Measurements from ENCODE around the gene CLMP. TPM values are rescaled to one million over a fixed set of nuclear protein-coding genes. Genes with fewer than 3 reads are reported as not detected.

Gene CLMP
- total and polyA plus RNA-seq, 2 experiments from 2014 or later, result 7.1 to 18.4 TPM

DNA sequence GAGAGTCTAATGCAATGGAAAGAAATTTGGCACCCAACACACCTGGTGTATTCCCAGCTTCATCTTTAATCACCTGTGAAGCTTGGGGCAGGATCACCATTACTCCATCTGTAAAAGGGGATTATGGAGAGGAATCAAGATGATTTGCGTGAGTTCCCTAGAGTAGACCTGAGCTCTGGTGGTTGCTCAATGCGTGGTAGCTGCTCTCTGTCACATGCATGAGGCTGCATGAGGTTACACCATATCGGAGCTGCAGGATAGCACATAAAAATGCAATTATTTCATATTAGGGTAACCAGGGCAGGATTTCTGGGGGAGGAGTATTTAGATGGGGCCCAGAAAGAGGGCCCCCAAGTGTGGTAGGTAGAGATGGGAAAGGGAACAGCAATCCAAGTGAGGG lies 35.3 kb upstream of the CLMP start:
- Histone ChIP-seq H3K4me1 (ENCODE audit: insufficient read depth) (peaks cover 20% of the 10 kb centered on the region), H3K4me2 (no peak overlapping the region), H3K27me3 (ENCODE audit: insufficient read depth) (no peaks in the 10 kb centered on the region), H3K4me3 (no peak overlapping the region), H2AFZ (0 out of 2 replicates have a peak overlapping the region, but pooled peaks have one; percentile 35), H3K79me2 (replicated peaks; ENCODE audit: insufficient read depth) (no peaks in the 10 kb centered on the region), H3K27ac (ENCODE audit: low read depth) (no peak overlapping the region), H3K9me2 (ENCODE audit: insufficient read depth) (0 out of 2 replicates have a peak, but pooled peaks cover 7% of the 10 kb centered on the region), H3K36me3 (ENCODE audit: insufficient read depth) (no peaks in the 10 kb centered on the region), H3F3A (replicated peaks; ENCODE audit: low read depth) (peaks cover 5% of the 10 kb centered on the region; the same call in 1 of the 2 replicates), H4K20me1 (replicated peaks; ENCODE audit: insufficient read depth) (no peaks in the 10 kb centered on the region)
- Mint-ChIP-seq H3K4me1 (peaks cover 31% of the 10 kb centered on the region), H3K27ac (no peak overlapping the region), H3K36me3 (ENCODE audit: low read depth) (no peaks in the 10 kb centered on the region), H3K27me3 (ENCODE audit: insufficient read depth, low read depth, poor library complexity) (peaks cover 4% of the 10 kb centered on the region), H3K9me3 (no peaks in the 10 kb centered on the region; the same call in 2 of the 3 replicates), H3K4me3 (no peak overlapping the region)
- TF ChIP-seq, protein P1, sequence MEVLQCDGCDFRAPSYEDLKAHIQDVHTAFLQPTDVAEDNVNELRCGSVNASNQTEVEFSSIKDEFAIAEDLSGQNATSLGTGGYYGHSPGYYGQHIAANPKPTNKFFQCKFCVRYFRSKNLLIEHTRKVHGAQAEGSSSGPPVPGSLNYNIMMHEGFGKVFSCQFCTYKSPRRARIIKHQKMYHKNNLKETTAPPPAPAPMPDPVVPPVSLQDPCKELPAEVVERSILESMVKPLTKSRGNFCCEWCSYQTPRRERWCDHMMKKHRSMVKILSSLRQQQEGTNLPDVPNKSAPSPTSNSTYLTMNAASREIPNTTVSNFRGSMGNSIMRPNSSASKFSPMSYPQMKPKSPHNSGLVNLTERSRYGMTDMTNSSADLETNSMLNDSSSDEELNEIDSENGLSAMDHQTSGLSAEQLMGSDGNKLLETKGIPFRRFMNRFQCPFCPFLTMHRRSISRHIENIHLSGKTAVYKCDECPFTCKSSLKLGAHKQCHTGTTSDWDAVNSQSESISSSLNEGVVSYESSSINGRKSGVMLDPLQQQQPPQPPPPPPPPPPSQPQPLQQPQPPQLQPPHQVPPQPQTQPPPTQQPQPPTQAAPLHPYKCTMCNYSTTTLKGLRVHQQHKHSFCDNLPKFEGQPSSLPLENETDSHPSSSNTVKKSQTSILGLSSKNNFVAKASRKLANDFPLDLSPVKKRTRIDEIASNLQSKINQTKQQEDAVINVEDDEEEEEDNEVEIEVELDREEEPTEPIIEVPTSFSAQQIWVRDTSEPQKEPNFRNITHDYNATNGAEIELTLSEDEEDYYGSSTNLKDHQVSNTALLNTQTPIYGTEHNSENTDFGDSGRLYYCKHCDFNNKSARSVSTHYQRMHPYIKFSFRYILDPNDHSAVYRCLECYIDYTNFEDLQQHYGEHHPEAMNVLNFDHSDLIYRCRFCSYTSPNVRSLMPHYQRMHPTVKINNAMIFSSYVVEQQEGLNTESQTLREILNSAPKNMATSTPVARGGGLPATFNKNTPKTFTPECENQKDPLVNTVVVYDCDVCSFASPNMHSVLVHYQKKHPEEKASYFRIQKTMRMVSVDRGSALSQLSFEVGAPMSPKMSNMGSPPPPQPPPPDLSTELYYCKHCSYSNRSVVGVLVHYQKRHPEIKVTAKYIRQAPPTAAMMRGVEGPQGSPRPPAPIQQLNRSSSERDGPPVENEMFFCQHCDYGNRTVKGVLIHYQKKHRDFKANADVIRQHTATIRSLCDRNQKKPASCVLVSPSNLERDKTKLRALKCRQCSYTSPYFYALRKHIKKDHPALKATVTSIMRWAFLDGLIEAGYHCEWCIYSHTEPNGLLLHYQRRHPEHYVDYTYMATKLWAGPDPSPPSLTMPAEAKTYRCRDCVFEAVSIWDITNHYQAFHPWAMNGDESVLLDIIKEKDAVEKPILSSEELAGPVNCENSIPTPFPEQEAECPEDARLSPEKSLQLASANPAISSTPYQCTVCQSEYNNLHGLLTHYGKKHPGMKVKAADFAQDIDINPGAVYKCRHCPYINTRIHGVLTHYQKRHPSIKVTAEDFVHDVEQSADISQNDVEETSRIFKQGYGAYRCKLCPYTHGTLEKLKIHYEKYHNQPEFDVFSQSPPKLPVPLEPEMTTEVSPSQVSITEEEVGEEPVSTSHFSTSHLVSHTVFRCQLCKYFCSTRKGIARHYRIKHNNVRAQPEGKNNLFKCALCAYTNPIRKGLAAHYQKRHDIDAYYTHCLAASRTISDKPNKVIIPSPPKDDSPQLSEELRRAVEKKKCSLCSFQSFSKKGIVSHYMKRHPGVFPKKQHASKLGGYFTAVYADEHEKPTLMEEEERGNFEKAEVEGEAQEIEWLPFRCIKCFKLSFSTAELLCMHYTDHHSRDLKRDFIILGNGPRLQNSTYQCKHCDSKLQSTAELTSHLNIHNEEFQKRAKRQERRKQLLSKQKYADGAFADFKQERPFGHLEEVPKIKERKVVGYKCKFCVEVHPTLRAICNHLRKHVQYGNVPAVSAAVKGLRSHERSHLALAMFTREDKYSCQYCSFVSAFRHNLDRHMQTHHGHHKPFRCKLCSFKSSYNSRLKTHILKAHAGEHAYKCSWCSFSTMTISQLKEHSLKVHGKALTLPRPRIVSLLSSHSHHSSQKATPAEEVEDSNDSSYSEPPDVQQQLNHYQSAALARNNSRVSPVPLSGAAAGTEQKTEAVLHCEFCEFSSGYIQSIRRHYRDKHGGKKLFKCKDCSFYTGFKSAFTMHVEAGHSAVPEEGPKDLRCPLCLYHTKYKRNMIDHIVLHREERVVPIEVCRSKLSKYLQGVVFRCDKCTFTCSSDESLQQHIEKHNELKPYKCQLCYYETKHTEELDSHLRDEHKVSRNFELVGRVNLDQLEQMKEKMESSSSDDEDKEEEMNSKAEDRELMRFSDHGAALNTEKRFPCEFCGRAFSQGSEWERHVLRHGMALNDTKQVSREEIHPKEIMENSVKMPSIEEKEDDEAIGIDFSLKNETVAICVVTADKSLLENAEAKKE (CRISPR knock-in tag; IDR thresholded peaks at IDR 0.05), result no peak
- TF ChIP-seq NANOG (IDR thresholded peaks at IDR 0.05; ENCODE audit: borderline replicate concordance) (no peak), ZNF331 (CRISPR knock-in tag; IDR thresholded peaks at IDR 0.05; ENCODE audit: low read depth) (no peak), STAT1 (IDR thresholded peaks at IDR 0.05; ENCODE audit: unreplicated experiment) (no peak), EZH2phosphoT487 (IDR thresholded peaks at IDR 0.05; ENCODE audit: unreplicated experiment) (no peak), ZNF114 (CRISPR knock-in tag; IDR thresholded peaks at IDR 0.05) (no peak), JUNB (IDR thresholded peaks at IDR 0.05; ENCODE audit: unreplicated experiment) (no peak), CREB1 (CRISPR knock-in tag; IDR thresholded peaks at IDR 0.05; ENCODE audit: low read depth) (no peak), POLR2AphosphoS5 (IDR thresholded peaks at IDR 0.05; ENCODE audit: low read depth) (no peak), EZH2 (IDR thresholded peaks at IDR 0.05; ENCODE audit: low read depth, unreplicated experiment) (no peak)
- TF ChIP-seq, protein P2, sequence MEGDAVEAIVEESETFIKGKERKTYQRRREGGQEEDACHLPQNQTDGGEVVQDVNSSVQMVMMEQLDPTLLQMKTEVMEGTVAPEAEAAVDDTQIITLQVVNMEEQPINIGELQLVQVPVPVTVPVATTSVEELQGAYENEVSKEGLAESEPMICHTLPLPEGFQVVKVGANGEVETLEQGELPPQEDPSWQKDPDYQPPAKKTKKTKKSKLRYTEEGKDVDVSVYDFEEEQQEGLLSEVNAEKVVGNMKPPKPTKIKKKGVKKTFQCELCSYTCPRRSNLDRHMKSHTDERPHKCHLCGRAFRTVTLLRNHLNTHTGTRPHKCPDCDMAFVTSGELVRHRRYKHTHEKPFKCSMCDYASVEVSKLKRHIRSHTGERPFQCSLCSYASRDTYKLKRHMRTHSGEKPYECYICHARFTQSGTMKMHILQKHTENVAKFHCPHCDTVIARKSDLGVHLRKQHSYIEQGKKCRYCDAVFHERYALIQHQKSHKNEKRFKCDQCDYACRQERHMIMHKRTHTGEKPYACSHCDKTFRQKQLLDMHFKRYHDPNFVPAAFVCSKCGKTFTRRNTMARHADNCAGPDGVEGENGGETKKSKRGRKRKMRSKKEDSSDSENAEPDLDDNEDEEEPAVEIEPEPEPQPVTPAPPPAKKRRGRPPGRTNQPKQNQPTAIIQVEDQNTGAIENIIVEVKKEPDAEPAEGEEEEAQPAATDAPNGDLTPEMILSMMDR (conservative IDR thresholded peaks at IDR 0.05; ENCODE audit: low read depth in 2 of 2), result no peak
- TF ChIP-seq, protein P3, sequence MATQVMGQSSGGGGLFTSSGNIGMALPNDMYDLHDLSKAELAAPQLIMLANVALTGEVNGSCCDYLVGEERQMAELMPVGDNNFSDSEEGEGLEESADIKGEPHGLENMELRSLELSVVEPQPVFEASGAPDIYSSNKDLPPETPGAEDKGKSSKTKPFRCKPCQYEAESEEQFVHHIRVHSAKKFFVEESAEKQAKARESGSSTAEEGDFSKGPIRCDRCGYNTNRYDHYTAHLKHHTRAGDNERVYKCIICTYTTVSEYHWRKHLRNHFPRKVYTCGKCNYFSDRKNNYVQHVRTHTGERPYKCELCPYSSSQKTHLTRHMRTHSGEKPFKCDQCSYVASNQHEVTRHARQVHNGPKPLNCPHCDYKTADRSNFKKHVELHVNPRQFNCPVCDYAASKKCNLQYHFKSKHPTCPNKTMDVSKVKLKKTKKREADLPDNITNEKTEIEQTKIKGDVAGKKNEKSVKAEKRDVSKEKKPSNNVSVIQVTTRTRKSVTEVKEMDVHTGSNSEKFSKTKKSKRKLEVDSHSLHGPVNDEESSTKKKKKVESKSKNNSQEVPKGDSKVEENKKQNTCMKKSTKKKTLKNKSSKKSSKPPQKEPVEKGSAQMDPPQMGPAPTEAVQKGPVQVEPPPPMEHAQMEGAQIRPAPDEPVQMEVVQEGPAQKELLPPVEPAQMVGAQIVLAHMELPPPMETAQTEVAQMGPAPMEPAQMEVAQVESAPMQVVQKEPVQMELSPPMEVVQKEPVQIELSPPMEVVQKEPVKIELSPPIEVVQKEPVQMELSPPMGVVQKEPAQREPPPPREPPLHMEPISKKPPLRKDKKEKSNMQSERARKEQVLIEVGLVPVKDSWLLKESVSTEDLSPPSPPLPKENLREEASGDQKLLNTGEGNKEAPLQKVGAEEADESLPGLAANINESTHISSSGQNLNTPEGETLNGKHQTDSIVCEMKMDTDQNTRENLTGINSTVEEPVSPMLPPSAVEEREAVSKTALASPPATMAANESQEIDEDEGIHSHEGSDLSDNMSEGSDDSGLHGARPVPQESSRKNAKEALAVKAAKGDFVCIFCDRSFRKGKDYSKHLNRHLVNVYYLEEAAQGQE (IDR thresholded peaks at IDR 0.05; ENCODE audit: unreplicated experiment), result no peak
- TF ChIP-seq, protein P4, sequence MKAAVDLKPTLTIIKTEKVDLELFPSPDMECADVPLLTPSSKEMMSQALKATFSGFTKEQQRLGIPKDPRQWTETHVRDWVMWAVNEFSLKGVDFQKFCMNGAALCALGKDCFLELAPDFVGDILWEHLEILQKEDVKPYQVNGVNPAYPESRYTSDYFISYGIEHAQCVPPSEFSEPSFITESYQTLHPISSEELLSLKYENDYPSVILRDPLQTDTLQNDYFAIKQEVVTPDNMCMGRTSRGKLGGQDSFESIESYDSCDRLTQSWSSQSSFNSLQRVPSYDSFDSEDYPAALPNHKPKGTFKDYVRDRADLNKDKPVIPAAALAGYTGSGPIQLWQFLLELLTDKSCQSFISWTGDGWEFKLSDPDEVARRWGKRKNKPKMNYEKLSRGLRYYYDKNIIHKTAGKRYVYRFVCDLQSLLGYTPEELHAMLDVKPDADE (IDR thresholded peaks at IDR 0.05), result no peak
- ATAC-seq (no peak), DNase-seq (ENCODE audit: low spot score) (no peak)
